Sciatic nerve (tissue), 2 donors: ENCODE results near the gene FIG4. TPM values are rescaled to one million over a fixed set of nuclear protein-coding genes. Genes with fewer than 3 reads are reported as not detected.
A peak's percentile ranks its signal among the peaks of the same experiment; 100 is the strongest.
"Not testable (repeated sequence)": the region's sequence is repeated elsewhere in the genome, so short reads cannot be mapped to it uniquely, and the experiment has no call there.

Experiments
- ATAC-seq: fragments of 200-7000 bp; cut with Tn5 transposase; one replicate; pipeline ENCODE4 v1.9.1; 2020; ENCODE audit warnings: mild to moderate bottlenecking, moderate library complexity
- DNase-seq: peaks from one replicate; pipeline ENCODE4 v3.0.0-alpha.2; 2020; ENCODE audit warnings: low spot score
- intact Hi-C: fragments of 100-400 bp; cut with DNase I; formaldehyde crosslinking; loops from one replicate; pipeline ENCODE4 v1.14.2; 2022
- total RNA-seq: library from RNA; stranded (reverse); fragmentation: NEBNext Ultra II Directional; extraction: Animal tissue kit (Norgen Biotek cat#: 25700); gene quantifications from one replicate; pipeline ENCODE4 v1.2.1, GENCODE V29; 2021
- donor health status: DM: no; HTN: no; CAD: no.
- donor health status: DM: no; HTN: no; CAD: no.

Gene FIG4
- total RNA-seq, 1 donor from 2014 or later = 22.4 TPM

DNA sequence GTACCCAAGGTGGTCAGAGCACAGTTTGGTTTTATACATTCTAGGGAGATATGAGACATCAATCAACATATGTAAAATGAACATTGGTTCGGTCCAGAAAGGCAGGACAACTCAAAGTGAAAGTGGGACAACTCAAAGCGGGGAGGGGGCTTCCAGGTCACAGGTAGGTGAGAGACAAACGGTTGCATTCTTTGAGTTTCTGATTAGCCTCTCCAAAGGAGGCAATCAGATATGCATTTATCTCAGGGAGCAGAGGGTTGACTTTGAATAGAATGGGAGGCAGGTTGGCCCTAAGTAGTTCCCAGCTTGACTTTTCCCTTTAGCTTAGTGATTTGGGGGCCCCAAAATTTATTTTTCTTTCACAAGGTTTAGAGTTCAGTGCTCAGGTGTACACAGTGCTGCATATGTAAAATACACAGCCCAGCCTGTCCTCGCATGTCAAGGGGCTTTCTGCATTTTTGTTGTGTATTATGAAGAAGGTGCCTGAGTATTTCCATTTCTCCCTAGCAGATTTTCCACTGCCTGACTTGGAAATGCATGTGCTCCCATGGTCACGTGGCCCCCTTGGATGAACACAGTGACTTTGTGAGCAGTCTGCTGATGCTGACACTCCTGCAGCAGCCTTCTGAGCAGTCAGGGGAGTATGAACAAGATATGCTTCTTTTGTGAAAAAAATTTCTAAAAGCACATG is 178.4 kb downstream of the FIG4 start:
- DNase-seq (peak; percentile 64), ATAC-seq (peak; percentile 52)
- intact Hi-C loops = not testable (repeated sequence)

DNA sequence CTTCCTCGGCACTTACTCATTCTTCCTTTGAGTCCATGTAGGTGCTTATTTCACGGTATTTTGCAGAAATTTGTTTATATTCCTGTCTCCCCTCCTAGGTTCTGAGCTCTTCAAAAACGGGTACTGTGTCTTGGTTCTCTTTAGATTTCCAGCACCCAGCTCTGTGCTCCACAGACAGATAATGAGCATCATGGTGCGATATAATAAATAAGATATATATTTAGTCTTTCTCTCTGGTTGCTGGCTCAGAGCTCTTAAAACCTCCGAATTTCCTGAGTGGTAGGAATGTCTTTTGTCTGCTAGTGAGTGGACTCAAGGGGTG is 179.0 kb downstream of the FIG4 start:
- intact Hi-C loops = no loop called here
- no peak for DNase-seq
- no peak for ATAC-seq

DNA sequence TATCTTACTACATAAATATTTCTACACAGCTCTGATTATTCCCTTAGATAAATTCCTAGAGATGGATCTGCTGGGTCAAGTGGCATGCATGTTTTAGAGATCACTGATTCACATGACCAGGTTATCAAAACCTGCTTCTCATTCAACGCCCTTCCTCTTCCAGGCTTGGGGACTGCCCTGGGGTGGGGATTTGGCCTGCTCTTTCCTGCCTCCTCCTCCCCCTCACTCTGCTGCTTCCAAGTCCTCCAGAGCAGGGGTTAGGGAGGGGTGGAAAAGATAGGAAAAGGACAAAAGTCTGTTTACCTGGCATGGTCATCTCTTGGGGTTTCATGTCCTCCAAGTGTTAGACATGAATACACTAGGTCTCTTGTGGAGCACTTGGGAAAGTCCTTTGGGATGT is 181.5 kb downstream of the FIG4 start:
- DNase-seq (no peak), ATAC-seq (no peak)
- intact Hi-C loops = no loop called here

DNA sequence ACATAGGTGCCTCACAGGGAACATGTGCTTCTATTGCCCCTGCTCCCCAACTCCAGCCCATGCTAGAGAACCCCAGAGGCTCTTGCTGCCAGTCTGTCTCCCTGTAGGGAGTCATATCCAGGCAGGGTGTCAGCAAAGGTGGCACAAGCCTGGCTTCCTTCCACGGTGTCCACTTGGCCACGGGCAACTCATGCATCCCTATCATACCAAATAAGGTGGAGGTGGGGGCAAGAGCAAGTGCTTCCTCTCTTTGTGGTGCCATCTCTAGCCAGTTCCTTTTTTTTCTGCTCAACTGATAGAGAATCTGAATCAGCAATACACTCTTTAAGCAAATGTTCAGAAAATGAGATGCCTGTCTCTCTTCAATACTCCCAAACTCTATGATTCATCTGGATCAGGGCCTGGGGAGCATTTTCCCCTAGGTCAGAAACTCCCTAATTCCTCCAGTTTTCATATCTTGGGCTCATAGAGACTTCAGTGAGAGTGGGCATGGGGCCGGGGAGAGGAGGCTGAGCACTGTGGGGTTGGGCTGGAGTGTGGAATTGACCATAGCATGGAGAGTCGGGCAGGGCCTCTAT is 182.0 kb downstream of the FIG4 start:
- intact Hi-C loops = no loop called here
- no peak for DNase-seq
- no peak for ATAC-seq

DNA sequence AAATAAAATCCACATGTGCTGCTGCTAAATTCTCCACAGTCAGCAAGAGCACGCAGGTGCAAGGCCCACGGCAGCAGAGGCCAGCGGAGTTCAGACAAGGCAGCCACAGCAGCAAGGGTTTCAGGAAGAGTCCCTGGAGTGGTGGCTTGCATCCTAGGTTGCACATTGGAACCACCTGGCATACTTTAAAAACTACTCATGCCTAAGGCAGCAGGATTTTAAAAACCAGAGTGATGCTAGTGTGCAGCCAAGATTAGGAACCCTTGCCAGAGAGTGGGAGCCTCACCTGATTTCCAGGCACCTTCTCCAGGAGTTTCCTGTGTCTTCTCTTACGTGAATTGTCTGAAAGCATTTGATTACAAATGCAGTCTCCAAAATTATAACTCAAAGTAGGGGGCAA is 183.0 kb downstream of the FIG4 start:
- DNase-seq = no peak
- no peak for ATAC-seq
- intact Hi-C loops = no loop called here

DNA sequence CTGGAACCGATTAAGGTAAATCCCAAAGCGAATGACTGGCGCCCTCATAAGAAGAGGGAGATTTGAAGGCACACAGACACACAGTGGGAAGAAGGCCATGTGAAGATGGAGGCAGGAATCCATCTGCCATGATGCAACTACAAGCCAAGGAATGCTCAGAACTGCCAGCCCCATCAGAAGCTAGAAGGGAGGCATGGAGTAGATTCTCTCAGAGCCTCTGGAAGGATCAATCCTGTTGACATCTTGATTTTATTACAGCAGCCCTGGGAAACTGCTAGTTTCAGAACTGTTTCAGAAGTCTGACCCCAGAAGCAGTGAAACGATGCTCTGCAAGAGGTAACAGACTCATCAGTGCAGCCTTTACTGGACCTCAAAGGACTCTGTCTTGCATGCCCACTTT is 183.5 kb downstream of the FIG4 start:
- ATAC-seq = no peak
- intact Hi-C loops = no loop called here
- DNase-seq = no peak

Other genes with a start within 250 kb of the FIG4 start
- 53.9 TPM for gene MICAL1, start 235.5 kb upstream of the FIG4 start, total RNA-seq
- gene ZBTB24, start 208.1 kb upstream of the FIG4 start, total RNA-seq = 9.9 TPM
- gene AK9, start 94 bp upstream of the FIG4 start, total RNA-seq = 13.8 TPM